Hematopoietic multipotent progenitor cell treated with erythropoietin and hydrocortisone succinate and interleukin-3 and kit ligand, for 6 days (in vitro differentiated cells): ENCODE results near the gene CTR9.

ENCODE experiments used
- DNase-seq: peaks from one replicate; pipeline ENCODE4 v3.0.0-alpha.2; 2015

The CTR9 gene

GRCh38 chr11:10829139-10829538 is 78.1 kb downstream of the CTR9 start:
- DNase-seq, result no peak
